Right ventricle myocardium inferior (tissue), 1 donor: ENCODE measurements around the gene SEC14L5. TPM values are rescaled to one million over a fixed set of nuclear protein-coding genes. Genes with fewer than 3 reads are reported as not detected.

ENCODE experiments used
- total RNA-seq: library from RNA; stranded (reverse); fragmentation: NEBNext Ultra II Directional; extraction: Animal tissue kit (Norgen Biotek cat#: 25700); gene quantifications from one replicate; pipeline ENCODE4 v1.2.1, GENCODE V29; 2021
- donor health status: DM: no; HTN: yes; CAD: no; lungs with severe emphysema.

Gene SEC14L5
- total RNA-seq, 1 donor from 2014 or later, result 23.5 TPM

Other genes starting within 250 kb of the SEC14L5 start
- gene ANKS3, start 224.1 kb upstream of the SEC14L5 start, total RNA-seq, result 9.1 TPM
- 1.5 TPM for gene DNAAF8, start 223.8 kb upstream of the SEC14L5 start, total RNA-seq
- 6.5 TPM for gene ZNF500, start 191.2 kb upstream of the SEC14L5 start, total RNA-seq
- gene SEPTIN12, start 170.0 kb upstream of the SEC14L5 start, total RNA-seq, result not detected
- gene SMIM22, start 163.0 kb upstream of the SEC14L5 start, total RNA-seq, result not detected
- 102 TPM for gene ROGDI, start 155.7 kb upstream of the SEC14L5 start, total RNA-seq
- 88.8 TPM for gene GLYR1, start 111.0 kb upstream of the SEC14L5 start, total RNA-seq
- gene UBN1, start 110.8 kb upstream of the SEC14L5 start, total RNA-seq, result 45.2 TPM
- gene PPL, start 21.2 kb upstream of the SEC14L5 start, total RNA-seq, result 20.2 TPM
- 6.5 TPM for gene NAGPA, start 75.6 kb downstream of the SEC14L5 start, total RNA-seq
- gene C16orf89, start 107.6 kb downstream of the SEC14L5 start, total RNA-seq, result 3.5 TPM
- 7.7 TPM for gene ALG1, start 113.5 kb downstream of the SEC14L5 start, total RNA-seq
- gene EEF2KMT, start 139.5 kb downstream of the SEC14L5 start, total RNA-seq, result 5.7 TPM